H9 (cell line): ENCODE measurements around the gene ASPM. TPM values are rescaled to one million over a fixed set of nuclear protein-coding genes. Genes with fewer than 3 reads are reported as not detected.

Experiments used
- DNase-seq: peaks from one replicate; pipeline ENCODE4 v3.0.0-alpha.2; 2017
- H2AFZ ChIP-seq: one replicate; pipeline ENCODE4 v1.6.1; 2013; ENCODE audit warnings: mild to moderate bottlenecking, low read length, control low read depth, moderate library complexity
- H2AK5ac ChIP-seq: 2 replicates; pipeline ENCODE4 v1.6.1; 2013; ENCODE audit warnings: low read length, control low read depth, mixed read lengths; ENCODE audit not compliant: insufficient read length
- H2BK120ac ChIP-seq: one replicate; pipeline ENCODE4 v1.6.1; 2013; ENCODE audit warnings: low read depth, mild to moderate bottlenecking, low read length, control low read depth, inconsistent platforms; ENCODE audit not compliant: poor library complexity, severe bottlenecking
- H2BK12ac ChIP-seq: 2 replicates; pipeline ENCODE4 v1.6.1; 2013; ENCODE audit warnings: low read length, control low read depth, mixed read lengths, low read depth; ENCODE audit not compliant: insufficient read length
- H2BK15ac ChIP-seq: 2 replicates; pipeline ENCODE4 v1.6.1; 2013; ENCODE audit warnings: low read depth, low read length, control low read depth
- H2BK20ac ChIP-seq: one replicate; pipeline ENCODE4 v1.6.1; 2013; ENCODE audit warnings: low read depth, mild to moderate bottlenecking, low read length, control low read depth, inconsistent platforms; ENCODE audit not compliant: poor library complexity, severe bottlenecking
- H2BK5ac ChIP-seq: 2 replicates; pipeline ENCODE4 v1.6.1; 2013; ENCODE audit warnings: low read length, control low read depth, mixed read lengths; ENCODE audit not compliant: insufficient read length
- H3K14ac ChIP-seq: 2 replicates; pipeline ENCODE4 v1.6.1; 2013; ENCODE audit warnings: low read length, control low read depth; ENCODE audit not compliant: insufficient read depth
- H3K18ac ChIP-seq: 2 replicates; pipeline ENCODE4 v1.6.1; 2013; ENCODE audit warnings: low read depth, mild to moderate bottlenecking, mixed read lengths, low read length, control low read depth; ENCODE audit not compliant: insufficient read length
- H3K23ac ChIP-seq: 2 replicates; pipeline ENCODE4 v1.6.1; 2013; ENCODE audit warnings: low read length, control low read depth, mixed read lengths, low read depth; ENCODE audit not compliant: insufficient read length
- H3K23me2 ChIP-seq: 2 replicates; pipeline ENCODE4 v1.6.1; 2013; ENCODE audit warnings: low read depth, mild to moderate bottlenecking, mixed read lengths, low read length, control low read depth; ENCODE audit not compliant: insufficient read length, poor library complexity, severe bottlenecking
- H3K27ac ChIP-seq: 2 replicates; pipeline ENCODE4 v1.5.1; 2013; ENCODE audit warnings: low read length, control low read depth, mixed read lengths, low read depth; ENCODE audit not compliant: insufficient read length
- H3K27me3 ChIP-seq: 2 replicates; pipeline ENCODE4 v1.6.1; 2013; ENCODE audit warnings: low read length, control low read depth, inconsistent platforms; ENCODE audit not compliant: insufficient read depth
- H3K4ac ChIP-seq: 2 replicates; pipeline ENCODE4 v1.6.1; 2013; ENCODE audit warnings: low read depth, mild to moderate bottlenecking, control low read depth, inconsistent platforms, low read length, moderate library complexity
- H3K4me1 ChIP-seq: 2 replicates; pipeline ENCODE4 v1.6.1; 2013; ENCODE audit warnings: low read length, control low read depth, inconsistent platforms; ENCODE audit not compliant: insufficient read depth
- H3K4me2 ChIP-seq: 2 replicates; pipeline ENCODE4 v1.6.1; 2013; ENCODE audit warnings: low read length, control low read depth, mixed read lengths; ENCODE audit not compliant: insufficient read length, insufficient read depth
- H3K56ac ChIP-seq: 2 replicates; pipeline ENCODE4 v1.6.1; 2013; ENCODE audit warnings: low read depth, mild to moderate bottlenecking, mixed read lengths, low read length, control low read depth; ENCODE audit not compliant: insufficient read length
- H3K79me1 ChIP-seq: 2 replicates; pipeline ENCODE4 v1.6.1; 2013; ENCODE audit warnings: low read depth, mild to moderate bottlenecking, moderate library complexity, low read length, control low read depth, inconsistent platforms; ENCODE audit not compliant: insufficient read depth, poor library complexity, severe bottlenecking
- H3K79me2 ChIP-seq: 2 replicates; pipeline ENCODE4 v1.6.1; 2013; ENCODE audit warnings: low read length, control low read depth, inconsistent platforms; ENCODE audit not compliant: insufficient read depth
- H3K9ac ChIP-seq: 2 replicates; pipeline ENCODE4 v1.6.1; 2013; ENCODE audit warnings: low read length, control low read depth, mixed read lengths; ENCODE audit not compliant: insufficient read length; ENCODE audit errors: extremely low read depth
- H3K9me3 ChIP-seq: one replicate; pipeline ENCODE4 v1.6.1; 2013; ENCODE audit warnings: low read depth, low read length, inconsistent platforms; ENCODE audit not compliant: control insufficient read depth
- H3T11ph ChIP-seq: one replicate; pipeline ENCODE4 v1.6.1; 2013; ENCODE audit warnings: mild to moderate bottlenecking, low read length, control low read depth, inconsistent platforms
- H4K20me1 ChIP-seq: one replicate; pipeline ENCODE4 v1.6.1; 2013; ENCODE audit not compliant: control insufficient read depth, insufficient read length, insufficient read depth
- H4K5ac ChIP-seq: 2 replicates; pipeline ENCODE4 v1.6.1; 2013; ENCODE audit warnings: low read depth, mild to moderate bottlenecking, mixed read lengths, low read length, control low read depth; ENCODE audit not compliant: insufficient read length
- H4K8ac ChIP-seq: replicated peaks from 2 replicates; pipeline ENCODE4 v1.6.1; 2013; ENCODE audit warnings: low read length, control low read depth, mixed read lengths, low read depth; ENCODE audit not compliant: insufficient read length
- H4K91ac ChIP-seq: 2 replicates; pipeline ENCODE4 v1.6.1; 2013; ENCODE audit warnings: low read depth, mild to moderate bottlenecking, moderate library complexity, mixed read lengths, low read length, control low read depth; ENCODE audit not compliant: insufficient read length
- H3K27ac Mint-ChIP-seq, 3 experiments: 2 replicates in 2 of 3; 3 replicates in 1 of 3; pipeline ENCODE4 v1.8.0; 2020 to 2021; ENCODE audit warnings: mixed read lengths in 3 of 3, mild to moderate bottlenecking in 1 of 3, moderate library complexity in 1 of 3
- H3K27me3 Mint-ChIP-seq: 2 replicates; pipeline ENCODE4 v1.8.0; 2021; ENCODE audit warnings: low read depth, mild to moderate bottlenecking, moderate library complexity, mixed read lengths
- H3K36me3 Mint-ChIP-seq, 3 experiments: 2 replicates in 2 of 3; 3 replicates in 1 of 3; pipeline ENCODE4 v1.8.0; 2020 to 2021; ENCODE audit warnings: low read depth in 3 of 3, mixed read lengths in 3 of 3; ENCODE audit not compliant: insufficient read depth in 1 of 3
- H3K4me1 Mint-ChIP-seq, 2 experiments: 2 replicates each; pipeline ENCODE4 v1.8.0; 2020; ENCODE audit warnings: mixed read lengths in 2 of 2
- H3K4me3 Mint-ChIP-seq, 2 experiments: 2 replicates in 1 of 2; 3 replicates in 1 of 2; pipeline ENCODE4 v1.8.0; 2020 to 2021; ENCODE audit warnings: mild to moderate bottlenecking in 2 of 2, mixed read lengths in 2 of 2, moderate library complexity in 1 of 2
- H3K9me3 Mint-ChIP-seq, 2 experiments: 2 replicates in 1 of 2; 3 replicates in 1 of 2; pipeline ENCODE4 v1.8.0; 2020; ENCODE audit warnings: mild to moderate bottlenecking in 2 of 2, mixed read lengths in 2 of 2, moderate library complexity in 1 of 2
- CTCF ChIP-seq: fragments of 200-600 bp; sonication (generic); conservative IDR thresholded peaks from 3 replicates; pipeline ENCODE4 v1.8.0; 2021; ENCODE audit warnings: antibody characterized with exemption, mild to moderate bottlenecking
- WGBS: extraction: QIAGEN DNeasy Blood & Tissue Kit; methylation state at CpG from one replicate; pipeline ENCODE4 v1.1.7; 2013; ENCODE audit warnings: missing lambda C conversion rate, low lambda C conversion rate, mixed read lengths; ENCODE audit not compliant: insufficient read length; ENCODE audit errors: extremely low coverage; 5-methylcytosine and 5-hydroxymethylcytosine counted together
- total RNA-seq: library from RNA; stranded (reverse); gene quantifications from 2 replicates; pipeline ENCODE4 v1.2.1, GENCODE V29; 2021

The ASPM gene
- total RNA-seq, 1 experiment from 2014 or later = 34.9 TPM

- no peak overlapping the region for H3K9ac ChIP-seq
- H3T11ph ChIP-seq = no peak overlapping the region
- Mint-ChIP-seq H3K9me3 (no peaks in the 10 kb centered on the region), H3K36me3 (peaks cover 16 to 57% (median 47%) of the 10 kb centered on the region in 3 experiments; a peak in 6 of 7 replicates), H3K4me3 (no peak overlapping the region), H3K4me1 (no peaks in the 10 kb centered on the region), H3K27ac (no peak overlapping the region), H3K27me3 (no peaks in the 10 kb centered on the region)
- no peaks in the 10 kb centered on the region for H3K79me1 ChIP-seq
- H3K4me1 ChIP-seq = no peaks in the 10 kb centered on the region
- no peak overlapping the region for H4K91ac ChIP-seq
- no peak overlapping the region for H2BK120ac ChIP-seq
- H2BK12ac ChIP-seq = no peak overlapping the region
- H2AFZ ChIP-seq = no peak overlapping the region
- H3K14ac ChIP-seq = no peak overlapping the region
- no peak overlapping the region for H4K8ac ChIP-seq
- H3K18ac ChIP-seq = no peak overlapping the region
- no peak for TF ChIP-seq CTCF
- no peaks in the 10 kb centered on the region for H3K9me3 ChIP-seq
- no peak overlapping the region for H2BK20ac ChIP-seq
- H3K4me2 ChIP-seq = no peak overlapping the region
- no peak overlapping the region for H3K56ac ChIP-seq
- no CpG with 5 or more reads among the region's 4 CpGs for WGBS
- no peak overlapping the region for H2BK5ac ChIP-seq
- no peak overlapping the region for H3K23ac ChIP-seq
- H3K23me2 ChIP-seq = no peaks in the 10 kb centered on the region
- no peak overlapping the region for H3K27ac ChIP-seq
- H3K79me2 ChIP-seq = no peaks in the 10 kb centered on the region
- H2BK15ac ChIP-seq = no peak overlapping the region
- H4K5ac ChIP-seq = no peak overlapping the region
- H4K20me1 ChIP-seq = no peaks in the 10 kb centered on the region
- DNase-seq = no peak
- no peak overlapping the region for H2AK5ac ChIP-seq
- H3K4ac ChIP-seq = no peak overlapping the region
- no peaks in the 10 kb centered on the region for H3K27me3 ChIP-seq
These were observed 53.1 kb downstream of the ASPM start for GRCh38 chr1:197093226-197093885.
